ENCODE results near the gene B9D1.
A peak's percentile ranks its signal among the peaks of the same experiment; 100 is the strongest.

B9D1 gene

GRCh38 chr17:19348806-19349205 lies 13.7 kb downstream of the B9D1 start:
- no peak for DNase-seq (ENCODE audit: low read depth, low spot score)
- no peak overlapping the region for H3K4me3 ChIP-seq (ENCODE audit: low read depth, low read length)
- in situ Hi-C loops (cut with HindIII; ENCODE audit: low sequenced_read_pairs), result no loop called here
- no peak for TF ChIP-seq CTCF (IDR thresholded peaks at IDR 0.05; ENCODE audit: low read depth, low read length)

- TF ChIP-seq CTCF (IDR thresholded peaks at IDR 0.05; ENCODE audit: low read depth, low read length), result no peak
- in situ Hi-C loops (cut with HindIII; ENCODE audit: low sequenced_read_pairs), result no loop called here
- H3K4me3 ChIP-seq (ENCODE audit: low read depth, low read length), result no peak overlapping the region
- no peak for DNase-seq (ENCODE audit: low read depth, low spot score)
Measured at GRCh38 chr17:19348081-19348650, 14.4 kb downstream of the B9D1 start.

GRCh38 chr17:19347323-19348080 lies 15.0 kb downstream of the B9D1 start:
- in situ Hi-C loops (cut with HindIII; ENCODE audit: low sequenced_read_pairs), result no loop called here
- no peak for TF ChIP-seq CTCF (IDR thresholded peaks at IDR 0.05; ENCODE audit: low read depth, low read length)

GRCh38 chr17:19346351-19347255 lies 15.9 kb downstream of the B9D1 start:
- in situ Hi-C loops (cut with HindIII; ENCODE audit: low sequenced_read_pairs), result no loop called here
- H3K4me3 ChIP-seq (ENCODE audit: low read depth, low read length), result no peak overlapping the region
- no peak for TF ChIP-seq CTCF (IDR thresholded peaks at IDR 0.05; ENCODE audit: low read depth, low read length)
- peak; percentile 81 for DNase-seq (ENCODE audit: low read depth, low spot score)

More at GRCh38 chr17:19347323-19348080, 15.0 kb downstream of the B9D1 start:
- H3K4me3 ChIP-seq (ENCODE audit: low read depth, low read length), result no peak overlapping the region
- DNase-seq (ENCODE audit: low read depth, low spot score), result no peak

GRCh38 chr17:19345486-19346350 lies 16.8 kb downstream of the B9D1 start:
- in situ Hi-C loops (cut with HindIII; ENCODE audit: low sequenced_read_pairs), result no loop called here
- no peak for TF ChIP-seq CTCF (IDR thresholded peaks at IDR 0.05; ENCODE audit: low read depth, low read length)
- H3K4me3 ChIP-seq (ENCODE audit: low read depth, low read length), result no peak overlapping the region
- DNase-seq (ENCODE audit: low read depth, low spot score), result no peak

GRCh38 chr17:19345067-19345460 lies 17.5 kb downstream of the B9D1 start:
- DNase-seq (ENCODE audit: low read depth, low spot score), result no peak
- in situ Hi-C loops (cut with HindIII; ENCODE audit: low sequenced_read_pairs), result no loop called here
- TF ChIP-seq CTCF (IDR thresholded peaks at IDR 0.05; ENCODE audit: low read depth, low read length), result no peak
- no peak overlapping the region for H3K4me3 ChIP-seq (ENCODE audit: low read depth, low read length)

All from astrocyte of the spinal cord (primary cell).